Kidney epithelial cell (primary cell): ENCODE results near the gene LOC101059915.

Experiments
- DNase-seq: peaks from one replicate; pipeline ENCODE4 v3.0.0-alpha.2; 2010; ENCODE audit warnings: low read depth
- H3K27me3 ChIP-seq: 2 replicates; pipeline ENCODE4 v1.6.0; 2011; ENCODE audit warnings: low read length; ENCODE audit not compliant: control insufficient read depth, insufficient read depth
- H3K36me3 ChIP-seq: 2 replicates; pipeline ENCODE4 v1.5.1; 2011; ENCODE audit warnings: low read length; ENCODE audit not compliant: control insufficient read depth, insufficient read depth
- H3K4me3 ChIP-seq: 2 replicates; pipeline ENCODE4 v1.5.1; 2011; ENCODE audit warnings: low read depth, mild to moderate bottlenecking, control low read depth, low read length
- CTCF ChIP-seq: IDR thresholded peaks from 2 replicates; pipeline ENCODE4 v1.5.1; 2011; ENCODE audit warnings: mild to moderate bottlenecking, moderate library complexity, low read length, control low read depth, inconsistent platforms; ENCODE audit not compliant: insufficient read depth, poor library complexity, severe bottlenecking

LOC101059915 gene

GRCh38 chrX:71667328-71668247, at the start of gene LOC101059915:
Gene LOC101059915, plus strand, starts transcription at chrX:71667546.
- TF ChIP-seq CTCF: no peak
- no peaks in the 10 kb centered on the region for H3K36me3 ChIP-seq
- H3K4me3 ChIP-seq: no peak within 1 kb of the TSS
- H3K27me3 ChIP-seq: no peaks in the 10 kb centered on the region
- no peak for DNase-seq

GRCh38 chrX:71617742-71618141, 49.6 kb upstream of the LOC101059915 start:
- no peaks in the 10 kb centered on the region for H3K27me3 ChIP-seq
- TF ChIP-seq CTCF: no peak
- no peaks in the 10 kb centered on the region for H3K36me3 ChIP-seq
- H3K4me3 ChIP-seq: no peak overlapping the region
- DNase-seq: no peak

GRCh38 chrX:71618303-71618721, 49.0 kb upstream of the LOC101059915 start, which contains the start of gene CXCR3:
Gene CXCR3, minus strand, starts transcription at chrX:71618511. Its CDS starts 62 bp downstream, at chrX:71618449.
- no peak for DNase-seq

GRCh38 chrX:71618787-71619186, 48.6 kb upstream of the LOC101059915 start:
- no peak for DNase-seq
- H3K4me3 ChIP-seq: no peak overlapping the region
- no peak for TF ChIP-seq CTCF
- no peaks in the 10 kb centered on the region for H3K27me3 ChIP-seq
- H3K36me3 ChIP-seq: no peaks in the 10 kb centered on the region

More at GRCh38 chrX:71618303-71618721, 49.0 kb upstream of the LOC101059915 start, which contains the start of gene CXCR3:
- no peak for TF ChIP-seq CTCF
- Histone ChIP-seq H3K36me3 (no peaks in the 10 kb centered on the region), H3K4me3 (no peak within 1 kb of the TSS), H3K27me3 (no peaks in the 10 kb centered on the region)

GRCh38 chrX:71619193-71619592, 48.2 kb upstream of the LOC101059915 start:
- TF ChIP-seq CTCF: no peak
- DNase-seq: no peak
- no peak overlapping the region for H3K4me3 ChIP-seq
- no peaks in the 10 kb centered on the region for H3K27me3 ChIP-seq
- no peaks in the 10 kb centered on the region for H3K36me3 ChIP-seq
